ENCODE results near the gene FCHO1. TPM values are rescaled to one million over a fixed set of nuclear protein-coding genes. Genes with fewer than 3 reads are reported as not detected.

Gene FCHO1
- total RNA-seq, 2 experiments from 2014 or later, result 85.6 to 107 TPM

DNA sequence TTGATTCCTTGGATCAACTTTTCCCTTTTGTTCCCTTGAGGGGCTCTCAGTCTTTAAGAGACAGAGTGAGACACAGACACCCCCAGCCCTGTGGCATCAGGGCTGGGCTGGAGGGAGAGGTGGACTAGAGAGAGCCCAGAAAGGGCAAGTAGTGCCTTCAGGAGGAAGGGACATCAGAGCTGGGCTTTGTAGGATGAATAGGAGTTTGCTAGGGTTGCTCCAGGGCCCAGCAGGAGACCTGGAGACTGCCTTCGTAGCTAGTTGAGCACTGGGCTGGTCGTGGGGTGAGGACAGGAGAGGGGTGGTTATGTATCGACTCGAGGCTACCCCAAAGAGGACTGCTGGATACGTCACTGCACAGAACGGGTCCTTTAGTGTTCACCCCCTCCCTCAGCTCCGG is 26.6 kb upstream of the FCHO1 start:
- Histone ChIP-seq H3K4me2 (ENCODE audit: low read length) (no peak overlapping the region), H3K9me3 (ENCODE audit: low read length) (no peaks in the 10 kb centered on the region), H3K36me3 (ENCODE audit: insufficient read depth, low read length) (peaks cover 70% of the 10 kb centered on the region), H2AFZ (ENCODE audit: low read length) (no peak overlapping the region), H3K9me2 (ENCODE audit: insufficient read depth, low read length) (no peaks in the 10 kb centered on the region), H3K4me3 (ENCODE audit: low read depth, low read length, poor library complexity, severe bottlenecking) (no peak overlapping the region), H3K79me2 (ENCODE audit: insufficient read depth, low read depth, low read length) (peaks cover 17% of the 10 kb centered on the region), H4K20me1 (ENCODE audit: insufficient read depth, low read length) (peaks cover 5% of the 10 kb centered on the region; the same call in 1 of the 2 replicates), H3K27ac (ENCODE audit: low read depth, low read length, poor library complexity, severe bottlenecking) (no peak overlapping the region), H3K4me1 (ENCODE audit: insufficient read depth, low read length, poor library complexity, severe bottlenecking) (peaks cover 20% of the 10 kb centered on the region)
- BruUV-seq (replicated peaks), result no TSS peak
- no peak for DNase-seq (ENCODE audit: low spot score)
- intact Hi-C loops (cut with micrococcal nuclease; ENCODE audit: unreplicated experiment), result loop anchor here (1.0 kb wide), 1 partner anchor 42 kb away; no protein-coding TSS in a partner anchor
- TF ChIP-seq, protein P1, sequence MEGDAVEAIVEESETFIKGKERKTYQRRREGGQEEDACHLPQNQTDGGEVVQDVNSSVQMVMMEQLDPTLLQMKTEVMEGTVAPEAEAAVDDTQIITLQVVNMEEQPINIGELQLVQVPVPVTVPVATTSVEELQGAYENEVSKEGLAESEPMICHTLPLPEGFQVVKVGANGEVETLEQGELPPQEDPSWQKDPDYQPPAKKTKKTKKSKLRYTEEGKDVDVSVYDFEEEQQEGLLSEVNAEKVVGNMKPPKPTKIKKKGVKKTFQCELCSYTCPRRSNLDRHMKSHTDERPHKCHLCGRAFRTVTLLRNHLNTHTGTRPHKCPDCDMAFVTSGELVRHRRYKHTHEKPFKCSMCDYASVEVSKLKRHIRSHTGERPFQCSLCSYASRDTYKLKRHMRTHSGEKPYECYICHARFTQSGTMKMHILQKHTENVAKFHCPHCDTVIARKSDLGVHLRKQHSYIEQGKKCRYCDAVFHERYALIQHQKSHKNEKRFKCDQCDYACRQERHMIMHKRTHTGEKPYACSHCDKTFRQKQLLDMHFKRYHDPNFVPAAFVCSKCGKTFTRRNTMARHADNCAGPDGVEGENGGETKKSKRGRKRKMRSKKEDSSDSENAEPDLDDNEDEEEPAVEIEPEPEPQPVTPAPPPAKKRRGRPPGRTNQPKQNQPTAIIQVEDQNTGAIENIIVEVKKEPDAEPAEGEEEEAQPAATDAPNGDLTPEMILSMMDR (conservative IDR thresholded peaks at IDR 0.05; ENCODE audit: low read length), result no peak
- TF ChIP-seq EZH2phosphoT487 (IDR thresholded peaks at IDR 0.05; ENCODE audit: borderline replicate concordance, low read depth, low read length), result no peak
- CTCF ChIA-PET (ENCODE audit: unreplicated experiment), result interaction anchor here (0.6 to 0.8 kb wide), 2 partner anchors 30 to 34 kb away, joined by 3 to 4 read pairs; no protein-coding TSS in a partner anchor
- POLR2A ChIA-PET, result no interaction called here

DNA sequence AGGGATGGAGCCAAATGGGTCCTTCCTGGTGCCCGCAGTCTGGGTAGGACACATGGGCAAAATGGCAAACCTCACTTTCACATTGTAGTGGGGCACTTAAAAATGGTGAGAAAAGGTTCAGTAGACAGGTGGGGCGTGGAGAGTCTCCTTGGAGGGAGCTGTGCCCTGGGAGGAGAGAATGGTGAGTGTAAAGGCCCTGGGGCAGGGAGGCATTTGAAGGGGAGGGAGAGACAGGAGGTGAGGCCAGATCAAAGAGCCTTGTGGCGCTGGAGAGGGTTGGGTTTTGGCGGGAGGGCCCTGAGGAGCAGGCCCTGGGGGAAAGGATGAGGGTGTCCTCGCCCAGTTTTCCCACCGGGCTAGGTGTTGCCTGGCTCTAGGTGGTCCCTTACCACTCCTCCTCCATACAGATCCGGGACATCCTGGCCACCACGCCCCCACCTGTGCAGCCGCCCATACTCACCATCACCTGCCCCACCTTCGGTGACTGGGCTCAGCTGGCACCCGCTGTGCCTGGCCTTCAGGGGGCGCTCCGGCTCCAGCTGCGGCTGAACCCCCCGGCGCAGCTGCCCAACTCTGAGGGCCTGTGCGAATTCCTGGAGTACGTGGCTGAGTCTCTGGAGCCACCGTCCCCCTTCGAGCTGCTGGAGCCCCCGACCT is 25.7 kb upstream of the FCHO1 start:
- POLR2A ChIA-PET, result no interaction called here
- no peaks in the 10 kb centered on the region for H3K9me2 ChIP-seq (ENCODE audit: insufficient read depth, low read length)
- TF ChIP-seq, protein P1 (conservative IDR thresholded peaks at IDR 0.05; ENCODE audit: low read length), result peak; percentile 83
- TF ChIP-seq EZH2phosphoT487 (IDR thresholded peaks at IDR 0.05; ENCODE audit: borderline replicate concordance, low read depth, low read length), result no peak
- H3K4me3 ChIP-seq (ENCODE audit: low read depth, low read length, poor library complexity, severe bottlenecking), result no peak overlapping the region
- no peak overlapping the region for H3K27ac ChIP-seq (ENCODE audit: low read depth, low read length, poor library complexity, severe bottlenecking)
- H3K4me2 ChIP-seq (ENCODE audit: low read length), result no peak overlapping the region
- CTCF ChIA-PET (ENCODE audit: unreplicated experiment), result no interaction called here
- intact Hi-C loops (cut with micrococcal nuclease; ENCODE audit: unreplicated experiment), result loop anchor here (1.0 kb wide), 1 partner anchor 41 kb away; no protein-coding TSS in a partner anchor
- H3K36me3 ChIP-seq (ENCODE audit: insufficient read depth, low read length), result peaks cover 78% of the 10 kb centered on the region
- peaks cover 16% of the 10 kb centered on the region for H3K4me1 ChIP-seq (ENCODE audit: insufficient read depth, low read length, poor library complexity, severe bottlenecking)
- no peak overlapping the region for H2AFZ ChIP-seq (ENCODE audit: low read length)
- H4K20me1 ChIP-seq (ENCODE audit: insufficient read depth, low read length), result no peaks in the 10 kb centered on the region
- no peak for DNase-seq (ENCODE audit: low spot score)
- H3K79me2 ChIP-seq (ENCODE audit: insufficient read depth, low read depth, low read length), result peaks cover 8% of the 10 kb centered on the region
- BruUV-seq (replicated peaks), result no TSS peak
- H3K9me3 ChIP-seq (ENCODE audit: low read length), result no peaks in the 10 kb centered on the region

DNA sequence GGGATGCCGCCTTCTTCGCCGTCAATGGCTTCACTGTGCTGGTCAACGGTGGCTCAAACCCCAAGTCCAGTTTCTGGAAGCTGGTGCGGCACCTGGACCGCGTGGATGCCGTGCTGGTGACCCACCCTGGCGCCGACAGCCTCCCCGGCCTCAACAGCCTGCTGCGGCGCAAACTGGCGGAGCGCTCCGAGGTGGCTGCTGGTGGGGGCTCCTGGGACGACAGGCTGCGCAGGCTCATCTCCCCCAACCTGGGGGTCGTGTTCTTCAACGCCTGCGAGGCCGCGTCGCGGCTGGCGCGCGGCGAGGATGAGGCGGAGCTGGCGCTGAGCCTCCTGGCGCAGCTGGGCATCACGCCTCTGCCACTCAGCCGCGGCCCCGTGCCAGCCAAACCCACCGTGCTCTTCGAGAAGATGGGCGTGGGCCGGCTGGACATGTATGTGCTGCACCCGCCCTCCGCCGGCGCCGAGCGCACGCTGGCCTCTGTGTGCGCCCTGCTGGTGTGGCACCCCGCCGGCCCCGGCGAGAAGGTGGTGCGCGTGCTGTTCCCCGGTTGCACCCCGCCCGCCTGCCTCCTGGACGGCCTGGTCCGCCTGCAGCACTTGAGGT is 25.0 kb upstream of the FCHO1 start:
- H3K27ac ChIP-seq (ENCODE audit: low read depth, low read length, poor library complexity, severe bottlenecking), result no peak overlapping the region
- intact Hi-C loops (cut with micrococcal nuclease; ENCODE audit: unreplicated experiment), result no loop called here
- no peak overlapping the region for H2AFZ ChIP-seq (ENCODE audit: low read length)
- peaks cover 1% of the 10 kb centered on the region; the same call in 1 of the 2 replicates for H3K9me3 ChIP-seq (ENCODE audit: low read length)
- BruUV-seq (replicated peaks), result no TSS peak
- H3K4me3 ChIP-seq (ENCODE audit: low read depth, low read length, poor library complexity, severe bottlenecking), result no peak overlapping the region
- peaks cover 1% of the 10 kb centered on the region; the same call in 1 of the 2 replicates for H3K79me2 ChIP-seq (ENCODE audit: insufficient read depth, low read depth, low read length)
- H3K4me1 ChIP-seq (ENCODE audit: insufficient read depth, low read length, poor library complexity, severe bottlenecking), result peaks cover 9% of the 10 kb centered on the region
- DNase-seq (ENCODE audit: low spot score), result no peak
- ChIA-PET CTCF (ENCODE audit: unreplicated experiment) (no interaction called here), POLR2A (no interaction called here)
- H3K9me2 ChIP-seq (ENCODE audit: insufficient read depth, low read length), result no peaks in the 10 kb centered on the region
- TF ChIP-seq, protein P1 (conservative IDR thresholded peaks at IDR 0.05; ENCODE audit: low read length), result peak; percentile 3; the same call in 1 of the 2 replicates
- TF ChIP-seq EZH2phosphoT487 (IDR thresholded peaks at IDR 0.05; ENCODE audit: borderline replicate concordance, low read depth, low read length), result no peak
- H3K4me2 ChIP-seq (ENCODE audit: low read length), result no peak overlapping the region
- peaks cover 81% of the 10 kb centered on the region for H3K36me3 ChIP-seq (ENCODE audit: insufficient read depth, low read length)
- H4K20me1 ChIP-seq (ENCODE audit: insufficient read depth, low read length), result no peaks in the 10 kb centered on the region

Data from OCI-LY7 (cell line).